ENCODE measurements around the gene B3GALT5. TPM values are rescaled to one million over a fixed set of nuclear protein-coding genes. Genes with fewer than 3 reads are reported as not detected.

Gene B3GALT5
- total and polyA plus RNA-seq, 2 experiments from 2014 or later, result 3.1 to 7.0 TPM

DNA sequence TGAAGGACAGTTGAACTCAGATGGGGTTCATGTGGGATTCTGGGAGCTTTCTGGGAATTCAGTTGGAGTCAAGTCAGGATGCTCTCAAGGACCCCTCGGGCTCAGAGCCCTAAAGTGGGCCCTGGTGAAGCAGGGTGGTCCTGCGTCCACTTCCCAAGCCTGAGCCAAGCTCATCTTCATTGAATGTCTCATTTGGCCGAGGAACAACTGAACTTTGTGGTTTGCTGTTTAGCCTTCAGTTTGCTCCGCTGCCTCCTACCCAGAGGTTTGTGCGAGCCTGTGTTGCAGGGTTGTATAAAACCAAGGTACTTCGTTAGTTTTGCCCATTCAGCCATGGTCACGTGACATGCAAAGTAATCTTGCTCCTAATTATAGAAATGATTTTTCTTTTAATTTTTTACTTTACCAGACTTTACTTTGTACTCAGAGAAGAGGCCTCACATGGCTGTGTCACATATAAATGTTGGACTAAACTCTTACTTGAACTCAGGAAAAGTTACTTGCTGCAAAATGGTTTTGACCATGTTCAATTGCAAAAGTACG lies 49.7 kb downstream of the B3GALT5 start:
- H3K4me1 ChIP-seq (ENCODE audit: insufficient read depth), result peaks cover 12% of the 10 kb centered on the region
- H3K9me2 ChIP-seq (replicated peaks; ENCODE audit: insufficient read depth), result no peaks in the 10 kb centered on the region
- H3K79me2 ChIP-seq, result no peaks in the 10 kb centered on the region
- H3K4me3 ChIP-seq, result no peak overlapping the region
- no peak for DNase-seq (ENCODE audit: low spot score)
- H4K20me1 ChIP-seq (ENCODE audit: insufficient read depth, poor library complexity, severe bottlenecking), result no peaks in the 10 kb centered on the region
- no peak overlapping the region for H2AFZ ChIP-seq
- no peak overlapping the region for H3K4me2 ChIP-seq
- no peaks in the 10 kb centered on the region for H3K9me3 ChIP-seq (ENCODE audit: low read depth)
- 92% methylated on average over 8 of the region's 8 CpGs for WGBS (ENCODE audit: low lambda C conversion rate, missing lambda C conversion rate)
- H3K36me3 ChIP-seq (replicated peaks; ENCODE audit: insufficient read depth, low read depth), result no peaks in the 10 kb centered on the region
- no peaks in the 10 kb centered on the region for H3K27me3 ChIP-seq
- H3K27ac ChIP-seq, result no peak overlapping the region
- TF ChIP-seq, protein P1, sequence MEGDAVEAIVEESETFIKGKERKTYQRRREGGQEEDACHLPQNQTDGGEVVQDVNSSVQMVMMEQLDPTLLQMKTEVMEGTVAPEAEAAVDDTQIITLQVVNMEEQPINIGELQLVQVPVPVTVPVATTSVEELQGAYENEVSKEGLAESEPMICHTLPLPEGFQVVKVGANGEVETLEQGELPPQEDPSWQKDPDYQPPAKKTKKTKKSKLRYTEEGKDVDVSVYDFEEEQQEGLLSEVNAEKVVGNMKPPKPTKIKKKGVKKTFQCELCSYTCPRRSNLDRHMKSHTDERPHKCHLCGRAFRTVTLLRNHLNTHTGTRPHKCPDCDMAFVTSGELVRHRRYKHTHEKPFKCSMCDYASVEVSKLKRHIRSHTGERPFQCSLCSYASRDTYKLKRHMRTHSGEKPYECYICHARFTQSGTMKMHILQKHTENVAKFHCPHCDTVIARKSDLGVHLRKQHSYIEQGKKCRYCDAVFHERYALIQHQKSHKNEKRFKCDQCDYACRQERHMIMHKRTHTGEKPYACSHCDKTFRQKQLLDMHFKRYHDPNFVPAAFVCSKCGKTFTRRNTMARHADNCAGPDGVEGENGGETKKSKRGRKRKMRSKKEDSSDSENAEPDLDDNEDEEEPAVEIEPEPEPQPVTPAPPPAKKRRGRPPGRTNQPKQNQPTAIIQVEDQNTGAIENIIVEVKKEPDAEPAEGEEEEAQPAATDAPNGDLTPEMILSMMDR (IDR thresholded peaks at IDR 0.05; ENCODE audit: poor library complexity), result no peak
- TF ChIP-seq EZH2phosphoT487 (IDR thresholded peaks at IDR 0.05; ENCODE audit: low read depth, severe bottlenecking, unreplicated experiment), result no peak
- no peak for TF ChIP-seq EZH2 (IDR thresholded peaks at IDR 0.05; ENCODE audit: borderline replicate concordance)

DNA sequence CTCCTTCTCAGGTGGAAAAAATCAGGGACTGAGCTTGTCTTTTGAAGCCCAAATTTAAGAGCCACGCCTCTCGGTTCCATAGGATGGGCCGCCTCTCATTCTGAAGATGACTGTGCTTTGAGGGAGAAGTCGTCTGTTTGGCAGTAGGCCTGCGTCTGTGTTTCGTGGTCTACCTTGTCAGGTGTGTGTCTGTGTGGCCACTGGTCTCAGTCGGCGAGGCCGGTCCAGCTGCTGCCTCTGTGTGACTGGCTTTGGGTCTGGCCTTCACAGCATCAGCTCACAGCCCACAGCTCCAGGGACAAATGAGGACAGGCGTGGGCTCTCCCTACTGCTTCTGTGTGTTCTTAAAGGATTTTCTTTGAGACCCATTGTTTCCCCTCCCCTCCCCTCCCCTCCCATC lies 50.3 kb downstream of the B3GALT5 start:
- no peaks in the 10 kb centered on the region for H3K9me2 ChIP-seq (replicated peaks; ENCODE audit: insufficient read depth)
- H2AFZ ChIP-seq, result no peak overlapping the region
- H3K27ac ChIP-seq, result no peak overlapping the region
- no peak overlapping the region for H3K4me2 ChIP-seq
- H3K4me1 ChIP-seq (ENCODE audit: insufficient read depth), result peaks cover 12% of the 10 kb centered on the region
- no peaks in the 10 kb centered on the region for H3K9me3 ChIP-seq (ENCODE audit: low read depth)
- no peak for DNase-seq (ENCODE audit: low spot score)
- H3K27me3 ChIP-seq, result no peaks in the 10 kb centered on the region
- 91% methylated on average over 10 of the region's 10 CpGs for WGBS (ENCODE audit: low lambda C conversion rate, missing lambda C conversion rate)
- H3K4me3 ChIP-seq, result no peak overlapping the region
- TF ChIP-seq, protein P1 (IDR thresholded peaks at IDR 0.05; ENCODE audit: poor library complexity), result no peak
- TF ChIP-seq EZH2phosphoT487 (IDR thresholded peaks at IDR 0.05; ENCODE audit: low read depth, severe bottlenecking, unreplicated experiment), result no peak
- TF ChIP-seq EZH2 (IDR thresholded peaks at IDR 0.05; ENCODE audit: borderline replicate concordance), result no peak
- no peaks in the 10 kb centered on the region for H3K79me2 ChIP-seq
- H4K20me1 ChIP-seq (ENCODE audit: insufficient read depth, poor library complexity, severe bottlenecking), result no peaks in the 10 kb centered on the region
- H3K36me3 ChIP-seq (replicated peaks; ENCODE audit: insufficient read depth, low read depth), result no peaks in the 10 kb centered on the region

DNA sequence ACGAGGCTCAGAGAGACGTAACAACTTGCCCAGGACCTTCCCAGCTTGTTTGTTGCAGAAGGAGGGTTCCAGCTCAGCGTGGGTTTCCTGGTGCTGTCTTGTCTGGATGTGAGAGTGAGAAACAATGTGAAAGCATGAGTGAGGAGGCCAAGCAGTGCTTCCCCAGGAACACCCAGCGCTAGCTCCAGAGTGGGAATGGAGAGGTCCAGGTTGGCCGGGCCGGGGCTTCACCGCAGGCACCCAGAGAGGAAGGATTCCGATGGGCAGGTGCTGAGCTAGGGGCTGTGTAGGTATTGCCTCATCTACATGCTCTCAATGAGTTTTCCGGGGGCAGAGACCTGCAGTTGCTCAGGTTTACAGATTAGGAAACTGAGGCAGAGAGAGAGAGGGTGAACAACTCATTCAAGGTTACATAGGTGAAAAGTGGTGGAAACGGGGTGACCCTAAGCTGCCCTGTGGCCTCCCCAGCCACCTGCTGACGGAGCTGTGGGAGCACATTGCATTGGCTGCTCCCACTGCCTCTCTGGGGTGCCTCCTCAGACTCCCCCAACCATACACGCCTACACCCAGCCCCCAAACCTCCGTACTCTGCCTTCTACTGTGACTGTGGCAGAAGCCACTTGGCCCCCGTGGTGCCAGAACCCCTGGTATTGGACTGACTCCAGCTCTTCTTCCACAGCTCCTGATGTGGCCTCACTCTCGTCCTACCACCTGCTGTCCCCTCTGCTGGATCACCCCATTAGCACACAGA lies 51.2 kb downstream of the B3GALT5 start:
- Histone ChIP-seq H3K4me3 (no peak overlapping the region), H2AFZ (no peak overlapping the region), H3K9me2 (replicated peaks; ENCODE audit: insufficient read depth) (no peaks in the 10 kb centered on the region), H3K27ac (no peak overlapping the region), H3K4me1 (ENCODE audit: insufficient read depth) (peaks cover 12% of the 10 kb centered on the region), H3K9me3 (ENCODE audit: low read depth) (no peaks in the 10 kb centered on the region), H4K20me1 (ENCODE audit: insufficient read depth, poor library complexity, severe bottlenecking) (no peaks in the 10 kb centered on the region), H3K79me2 (no peaks in the 10 kb centered on the region), H3K27me3 (no peaks in the 10 kb centered on the region), H3K4me2 (no peak overlapping the region), H3K36me3 (replicated peaks; ENCODE audit: insufficient read depth, low read depth) (no peaks in the 10 kb centered on the region)
- no peak for DNase-seq (ENCODE audit: low spot score)
- WGBS (ENCODE audit: low lambda C conversion rate, missing lambda C conversion rate), result 94% methylated on average over 15 of the region's 15 CpGs
- TF ChIP-seq EZH2 (IDR thresholded peaks at IDR 0.05; ENCODE audit: borderline replicate concordance), result no peak
- TF ChIP-seq, protein P1 (IDR thresholded peaks at IDR 0.05; ENCODE audit: poor library complexity), result no peak
